Kidney capillary endothelial cell (primary cell): ENCODE measurements around the gene PCDHB15.

ENCODE experiments used
- DNase-seq: peaks from one replicate; pipeline ENCODE4 v3.0.0-alpha.2; 2018; ENCODE audit warnings: low spot score

Gene PCDHB15

GRCh38 chr5:141250576-141250975 is 5.4 kb downstream of the PCDHB15 start:
- no peak for DNase-seq

- no peak for DNase-seq
These were observed 13.3 kb downstream of the PCDHB15 start for GRCh38 chr5:141258464-141258863.

GRCh38 chr5:141258948-141259347 is 13.8 kb downstream of the PCDHB15 start:
- no peak for DNase-seq

DNA sequence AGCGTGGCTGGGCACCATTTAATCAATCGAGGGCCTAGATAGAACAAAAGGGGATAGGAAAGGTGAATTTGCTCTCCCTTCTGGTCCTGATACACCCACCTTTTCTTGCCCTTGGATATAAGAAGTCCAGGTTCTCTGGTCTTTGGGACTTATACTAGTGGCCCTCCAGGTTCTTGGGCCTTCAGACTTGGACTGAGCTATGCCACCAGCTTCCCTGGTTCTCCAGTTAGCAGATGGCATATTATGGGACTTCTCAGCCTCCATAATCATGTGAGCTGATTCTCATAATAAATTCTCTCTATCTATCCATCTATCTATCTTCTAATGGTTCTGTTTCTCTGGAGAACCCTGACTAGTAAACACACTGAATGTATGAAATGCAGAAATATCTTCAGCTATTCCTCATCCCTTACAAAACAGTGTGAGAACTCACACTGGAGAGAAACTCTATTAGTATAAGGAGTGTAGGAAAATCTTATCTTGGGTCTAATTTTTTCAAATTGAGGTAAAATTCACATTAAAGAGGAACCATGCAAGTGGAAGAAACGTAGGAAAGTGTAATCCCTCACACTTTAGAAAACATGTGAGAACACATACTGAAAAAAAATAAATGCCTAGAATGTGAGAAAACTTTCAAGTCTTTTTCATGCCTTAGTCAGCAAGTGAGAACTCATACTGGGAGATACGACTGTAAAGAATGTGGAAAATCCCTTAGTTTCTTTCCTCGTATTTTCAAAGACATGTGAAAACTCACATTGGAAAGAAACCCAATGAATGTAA is 15.5 kb downstream of the PCDHB15 start:
- no peak for DNase-seq

DNA sequence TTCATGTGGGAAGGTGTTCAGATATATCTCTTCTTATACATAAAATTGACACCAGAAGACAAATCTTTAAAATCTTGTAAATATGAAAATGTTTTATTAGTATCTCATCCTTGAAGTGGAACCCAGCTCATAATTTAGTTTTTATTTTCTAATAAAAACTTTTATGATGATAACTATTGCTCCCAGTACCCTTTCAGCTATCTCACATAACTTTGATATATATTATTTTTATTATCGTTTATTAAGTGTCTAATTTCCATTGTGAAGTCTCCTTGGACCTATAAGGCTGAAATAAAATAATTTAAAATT is 16.0 kb downstream of the PCDHB15 start:
- DNase-seq = no peak

- DNase-seq = no peak
These were observed 24.0 kb downstream of the PCDHB15 start for GRCh38 chr5:141269195-141269594.

DNA sequence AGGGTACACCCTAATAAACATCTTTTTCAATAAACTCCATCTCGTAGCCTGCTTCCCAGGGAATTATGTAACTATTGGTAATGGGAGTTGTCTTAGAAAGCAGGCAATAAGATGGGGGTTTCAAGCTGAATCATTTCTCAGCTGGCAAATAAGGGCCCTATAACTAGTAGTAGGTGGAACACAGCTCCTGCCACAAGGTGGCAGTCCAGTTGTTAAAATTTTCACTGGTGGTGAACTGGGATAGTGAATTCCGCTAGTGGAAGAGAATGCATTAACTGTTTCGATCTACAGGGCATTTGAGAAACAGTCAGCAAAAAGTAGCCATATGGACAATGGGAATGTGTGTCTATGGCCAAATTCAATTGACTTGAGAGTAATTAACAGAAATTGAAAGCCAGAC is 27.7 kb downstream of the PCDHB15 start:
- no peak for DNase-seq

- DNase-seq = no peak
These were observed 53.2 kb downstream of the PCDHB15 start for GRCh38 chr5:141298376-141298775.
